Subcutaneous abdominal adipose tissue (tissue), 5 donors: ENCODE results near the gene FAM3C.

Source experiments
- H3K27ac ChIP-seq: one replicate; pipeline ENCODE4 v1.7.0; 2013; ENCODE audit warnings: low read depth, mild to moderate bottlenecking, inconsistent platforms, low read length, moderate library complexity
- H3K27me3 ChIP-seq, 5 donors: one replicate each; pipeline ENCODE4 v1.7.0; 2013; ENCODE audit warnings: low read length in 5 of 5, inconsistent platforms in 1 of 5; ENCODE audit not compliant: control insufficient read depth in 5 of 5, insufficient read depth in 4 of 5
- H3K36me3 ChIP-seq, 5 donors: one replicate each; pipeline ENCODE4 v1.7.0; 2013; ENCODE audit warnings: low read length in 5 of 5; ENCODE audit not compliant: control insufficient read depth in 5 of 5, insufficient read depth in 5 of 5
- H3K4me1 ChIP-seq, 5 donors: one replicate each; pipeline ENCODE4 v1.7.0; 2013; ENCODE audit warnings: low read length in 5 of 5, mild to moderate bottlenecking in 3 of 5, moderate library complexity in 1 of 5; ENCODE audit not compliant: control insufficient read depth in 5 of 5, insufficient read depth in 5 of 5
- H3K4me3 ChIP-seq, 5 donors: one replicate each; pipeline ENCODE4 v1.7.0; 2013; ENCODE audit warnings: low read length in 5 of 5, low read depth in 1 of 5
- H3K9ac ChIP-seq, 5 donors: one replicate each; pipeline ENCODE4 v1.7.0; 2013; ENCODE audit warnings: low read length in 5 of 5, mild to moderate bottlenecking in 4 of 5, moderate library complexity in 3 of 5
- H3K9me3 ChIP-seq, 5 donors: one replicate each; pipeline ENCODE4 v1.7.0; 2013; ENCODE audit warnings: low read length in 5 of 5; ENCODE audit not compliant: control insufficient read depth in 5 of 5
- donor health status: healthy.
- donor health status: healthy.
- donor health status: healthy.
- donor health status: healthy.
- donor health status: healthy.

FAM3C gene

GRCh38 chr7:121384265-121384664 is 11.8 kb downstream of the FAM3C start:
- H3K36me3 ChIP-seq = peaks cover 0 to 3% (median 0%) of the 10 kb centered on the region in 5 donors
- no peaks in the 10 kb centered on the region for H3K27me3 ChIP-seq
- no peak overlapping the region for H3K9ac ChIP-seq
- peaks cover 0 to 10% (median 6%) of the 10 kb centered on the region in 5 donors for H3K4me1 ChIP-seq
- H3K27ac ChIP-seq = no peak overlapping the region
- no peaks in the 10 kb centered on the region for H3K9me3 ChIP-seq
- no peak overlapping the region for H3K4me3 ChIP-seq

- Histone ChIP-seq H3K9ac (no peak overlapping the region), H3K27ac (no peak overlapping the region), H3K36me3 (peaks cover 0 to 4% (median 1%) of the 10 kb centered on the region in 5 donors), H3K27me3 (no peaks in the 10 kb centered on the region), H3K4me3 (no peak overlapping the region), H3K4me1 (peaks cover 0 to 10% (median 6%) of the 10 kb centered on the region in 5 donors), H3K9me3 (no peaks in the 10 kb centered on the region)
These were observed 12.7 kb downstream of the FAM3C start for GRCh38 chr7:121383235-121383910.

GRCh38 chr7:121382473-121382872 is 13.6 kb downstream of the FAM3C start:
- Histone ChIP-seq H3K9me3 (no peaks in the 10 kb centered on the region), H3K27ac (no peak overlapping the region), H3K4me3 (no peak overlapping the region), H3K9ac (no peak overlapping the region), H3K36me3 (peaks cover 3 to 8% (median 6%) of the 10 kb centered on the region in 5 donors), H3K4me1 (peaks cover 0 to 10% (median 6%) of the 10 kb centered on the region in 5 donors), H3K27me3 (no peaks in the 10 kb centered on the region)

- H3K27me3 ChIP-seq = no peaks in the 10 kb centered on the region
- no peak overlapping the region for H3K9ac ChIP-seq
- no peaks in the 10 kb centered on the region for H3K9me3 ChIP-seq
- H3K27ac ChIP-seq = no peak overlapping the region
- H3K36me3 ChIP-seq = peaks cover 16 to 24% (median 17%) of the 10 kb centered on the region in 5 donors
- H3K4me1 ChIP-seq = no peaks in the 10 kb centered on the region
- H3K4me3 ChIP-seq = no peak overlapping the region
These were observed 16.2 kb downstream of the FAM3C start for GRCh38 chr7:121379930-121380329.

GRCh38 chr7:121376979-121377378 is 19.1 kb downstream of the FAM3C start:
- no peaks in the 10 kb centered on the region for H3K9me3 ChIP-seq
- no peak overlapping the region for H3K4me3 ChIP-seq
- H3K36me3 ChIP-seq = peaks cover 16 to 24% (median 17%) of the 10 kb centered on the region in 5 donors
- no peak overlapping the region for H3K9ac ChIP-seq
- H3K4me1 ChIP-seq = peaks cover 0 to 6% (median 3%) of the 10 kb centered on the region in 5 donors
- H3K27ac ChIP-seq = no peak overlapping the region
- H3K27me3 ChIP-seq = no peaks in the 10 kb centered on the region

- Histone ChIP-seq H3K36me3 (peaks cover 16 to 23% (median 20%) of the 10 kb centered on the region in 5 donors), H3K4me1 (peaks cover 0 to 9% (median 8%) of the 10 kb centered on the region in 5 donors), H3K9ac (no peak overlapping the region), H3K4me3 (no peak overlapping the region), H3K9me3 (no peaks in the 10 kb centered on the region), H3K27ac (no peak overlapping the region), H3K27me3 (no peaks in the 10 kb centered on the region)
These were observed 22.9 kb downstream of the FAM3C start for GRCh38 chr7:121373177-121373576.

GRCh38 chr7:121372376-121373010 is 23.6 kb downstream of the FAM3C start:
- Histone ChIP-seq H3K9ac (no peak overlapping the region), H3K4me1 (peaks cover 0 to 9% (median 8%) of the 10 kb centered on the region in 5 donors), H3K27ac (no peak overlapping the region), H3K36me3 (peaks cover 13 to 23% (median 17%) of the 10 kb centered on the region in 5 donors), H3K9me3 (no peaks in the 10 kb centered on the region), H3K4me3 (no peak overlapping the region), H3K27me3 (no peaks in the 10 kb centered on the region)

GRCh38 chr7:121371883-121372282 is 24.2 kb downstream of the FAM3C start:
- no peak overlapping the region for H3K9ac ChIP-seq
- no peaks in the 10 kb centered on the region for H3K27me3 ChIP-seq
- peaks cover 0 to 9% (median 8%) of the 10 kb centered on the region in 5 donors for H3K4me1 ChIP-seq
- peaks cover 12 to 23% (median 14%) of the 10 kb centered on the region in 5 donors for H3K36me3 ChIP-seq
- H3K9me3 ChIP-seq = no peaks in the 10 kb centered on the region
- H3K27ac ChIP-seq = no peak overlapping the region
- H3K4me3 ChIP-seq = no peak overlapping the region

GRCh38 chr7:121371367-121371766 is 24.7 kb downstream of the FAM3C start:
- H3K36me3 ChIP-seq = peaks cover 9 to 19% (median 12%) of the 10 kb centered on the region in 5 donors
- H3K27me3 ChIP-seq = no peaks in the 10 kb centered on the region
- H3K9me3 ChIP-seq = no peaks in the 10 kb centered on the region
- no peak overlapping the region for H3K9ac ChIP-seq
- no peak overlapping the region for H3K27ac ChIP-seq
- H3K4me1 ChIP-seq = peaks cover 0 to 9% (median 8%) of the 10 kb centered on the region in 5 donors
- no peak overlapping the region for H3K4me3 ChIP-seq

GRCh38 chr7:121369462-121369861 is 26.6 kb downstream of the FAM3C start:
- Histone ChIP-seq H3K27ac (no peak overlapping the region), H3K27me3 (no peaks in the 10 kb centered on the region), H3K4me1 (peaks cover 0 to 9% (median 8%) of the 10 kb centered on the region in 5 donors), H3K9me3 (no peaks in the 10 kb centered on the region), H3K36me3 (peaks cover 2 to 8% (median 6%) of the 10 kb centered on the region in 5 donors), H3K4me3 (no peak overlapping the region), H3K9ac (no peak overlapping the region)
